ENCODE measurements around the gene HSPH1. TPM values are rescaled to one million over a fixed set of nuclear protein-coding genes. Genes with fewer than 3 reads are reported as not detected.
"Not testable (repeated sequence)": the region's sequence is repeated elsewhere in the genome, so short reads cannot be mapped to it uniquely, and the experiment has no call there.

The HSPH1 gene
- polyA plus RNA-seq, 3 donors from 2014 or later, result 19.4 to 44.8 (median 20.3) TPM

GRCh38 chr13:31195616-31196015 lies 33.9 kb upstream of the HSPH1 start:
- DNase-seq, result no peak
- H3K4me1 Mint-ChIP-seq, result peaks cover 5 to 8% of the 10 kb centered on the region in 2 donors
- H3K36me3 Mint-ChIP-seq, result peaks cover 0 to 3% (median 0%) of the 10 kb centered on the region in 3 donors
- H3K9me3 Mint-ChIP-seq, result no peaks in the 10 kb centered on the region
- peaks cover 4 to 5% (median 5%) of the 10 kb centered on the region in 3 donors for H3K27me3 Mint-ChIP-seq (ENCODE audit: low read depth in 3 of 3)
- no peak overlapping the region for H3K4me3 Mint-ChIP-seq
- H3K27ac Mint-ChIP-seq, result no peak overlapping the region

DNA sequence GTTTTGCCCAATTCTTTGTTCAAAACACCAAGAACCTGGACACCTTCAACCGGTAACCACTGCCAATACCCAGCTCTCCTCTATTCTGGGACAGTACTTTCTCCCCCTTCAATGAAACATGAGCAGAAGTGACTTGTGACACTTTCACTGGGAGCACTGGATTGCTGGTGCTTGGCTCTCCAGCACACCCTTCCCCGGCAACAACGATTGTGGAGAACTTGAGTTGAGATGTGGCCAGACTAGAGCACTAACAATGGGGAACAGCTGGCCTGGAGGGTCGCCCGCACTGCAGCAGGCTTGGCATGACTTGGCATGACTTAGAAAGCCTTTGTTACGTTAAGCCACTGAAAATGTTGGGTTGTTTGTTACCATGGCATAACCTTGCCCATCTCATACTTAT lies 30.6 kb upstream of the HSPH1 start:
- Mint-ChIP-seq H3K4me1 (no peaks in the 10 kb centered on the region), H3K4me3 (no peak overlapping the region), H3K9me3 (no peaks in the 10 kb centered on the region), H3K27ac (no peak overlapping the region), H3K36me3 (peaks cover 0 to 3% (median 3%) of the 10 kb centered on the region in 3 donors), H3K27me3 (ENCODE audit: low read depth in 3 of 3) (peaks cover 0 to 4% (median 2%) of the 10 kb centered on the region in 3 donors)
- DNase-seq, result no peak

DNA sequence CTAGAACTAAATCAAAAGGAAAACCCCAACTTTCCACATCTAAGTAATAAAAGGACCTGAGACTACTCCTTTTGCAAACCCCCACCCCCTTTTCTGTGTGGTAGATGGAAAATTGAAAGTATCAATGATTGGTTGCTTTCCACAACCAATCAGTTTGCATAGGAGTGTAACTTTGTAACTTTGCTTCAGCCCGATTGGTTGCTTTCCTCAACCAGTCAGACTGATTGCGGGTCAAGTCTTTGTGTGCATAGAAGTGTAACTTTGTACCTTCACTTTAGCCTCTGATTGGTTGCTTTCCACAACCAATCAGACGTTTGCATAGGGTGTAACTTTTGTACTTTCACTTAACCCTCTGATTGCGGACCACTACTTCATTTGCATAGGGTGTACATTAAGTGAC lies 30.0 kb upstream of the HSPH1 start:
- no peak for DNase-seq
- Mint-ChIP-seq H3K4me3 (no peak overlapping the region), H3K27ac (no peak overlapping the region), H3K4me1 (no peaks in the 10 kb centered on the region), H3K36me3 (peaks cover 0 to 3% (median 3%) of the 10 kb centered on the region in 3 donors), H3K27me3 (ENCODE audit: low read depth in 3 of 3) (peaks cover 0 to 4% (median 2%) of the 10 kb centered on the region in 3 donors), H3K9me3 (no peaks in the 10 kb centered on the region)

GRCh38 chr13:31184981-31185645 lies 23.4 kb upstream of the HSPH1 start:
- Mint-ChIP-seq H3K4me1 (no peaks in the 10 kb centered on the region), H3K9me3 (no peaks in the 10 kb centered on the region), H3K27ac (no peak overlapping the region), H3K27me3 (ENCODE audit: low read depth in 3 of 3) (peaks cover 0 to 2% (median 0%) of the 10 kb centered on the region in 3 donors), H3K4me3 (no peak overlapping the region), H3K36me3 (peaks cover 0 to 3% (median 0%) of the 10 kb centered on the region in 3 donors)
- no peak for DNase-seq

GRCh38 chr13:31184451-31184850 lies 22.7 kb upstream of the HSPH1 start:
- H3K27me3 Mint-ChIP-seq (ENCODE audit: low read depth in 3 of 3), result peaks cover 0 to 4% (median 2%) of the 10 kb centered on the region in 3 donors
- no peaks in the 10 kb centered on the region for H3K9me3 Mint-ChIP-seq
- no peaks in the 10 kb centered on the region for H3K36me3 Mint-ChIP-seq
- no peaks in the 10 kb centered on the region for H3K4me1 Mint-ChIP-seq
- DNase-seq, result no peak
- H3K27ac Mint-ChIP-seq, result no peak overlapping the region
- H3K4me3 Mint-ChIP-seq, result no peak overlapping the region

DNA sequence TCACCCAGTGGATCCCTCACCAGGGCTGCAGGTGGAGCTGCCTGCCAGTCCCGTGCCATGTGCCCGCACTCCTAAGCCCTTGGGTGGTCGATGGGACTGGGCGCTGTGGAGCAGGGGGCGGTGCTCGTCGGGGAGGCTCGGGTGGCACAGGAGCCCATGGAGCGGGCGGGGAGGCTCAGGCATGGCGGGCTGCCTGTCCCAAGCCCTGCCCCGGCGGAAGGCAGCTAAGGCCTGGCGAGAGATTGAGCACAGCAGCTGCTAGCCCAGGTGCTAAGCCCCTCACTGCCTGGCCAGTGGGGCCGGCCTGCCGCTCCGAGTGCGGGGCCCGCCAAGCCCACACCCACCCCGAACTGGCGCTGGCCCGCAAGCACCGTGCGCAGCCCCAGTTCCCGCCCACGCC lies 21.3 kb upstream of the HSPH1 start:
- peaks cover 0 to 5% (median 2%) of the 10 kb centered on the region in 3 donors for H3K27me3 Mint-ChIP-seq (ENCODE audit: low read depth in 3 of 3)
- peaks cover 0 to 4% of the 10 kb centered on the region in 2 donors for H3K4me1 Mint-ChIP-seq
- no peak overlapping the region for H3K4me3 Mint-ChIP-seq
- DNase-seq, result no peak
- H3K36me3 Mint-ChIP-seq, result no peaks in the 10 kb centered on the region
- H3K9me3 Mint-ChIP-seq, result no peaks in the 10 kb centered on the region
- no peak overlapping the region for H3K27ac Mint-ChIP-seq

DNA sequence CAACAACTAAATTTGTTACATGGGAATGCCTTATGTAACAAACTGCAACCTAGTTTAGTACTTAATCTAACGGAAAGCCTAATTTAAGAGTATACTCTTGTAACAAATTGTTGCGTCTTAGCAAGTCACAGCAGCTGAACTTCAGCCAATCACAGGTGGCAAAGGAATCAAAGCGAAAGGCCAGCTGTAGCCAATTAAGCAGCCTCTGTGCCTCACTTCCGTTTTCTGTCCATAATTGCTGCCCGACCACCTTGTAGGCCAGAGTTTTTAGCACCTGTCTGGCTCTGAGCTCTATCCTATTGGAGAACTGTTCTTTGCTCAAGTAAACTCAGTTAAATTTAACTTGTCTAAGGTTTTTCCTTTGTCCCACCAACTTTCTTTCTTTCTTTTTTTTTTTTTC lies 18.1 kb upstream of the HSPH1 start:
- Mint-ChIP-seq H3K4me3 (no peak overlapping the region), H3K9me3 (peaks cover 0 to 2% (median 0%) of the 10 kb centered on the region in 6 donors), H3K4me1 (peaks cover 0 to 6% of the 10 kb centered on the region in 2 donors), H3K27ac (no peak overlapping the region), H3K27me3 (ENCODE audit: low read depth in 3 of 3) (peaks cover 0 to 5% (median 5%) of the 10 kb centered on the region in 3 donors), H3K36me3 (no peaks in the 10 kb centered on the region)
- DNase-seq, result no peak

- Mint-ChIP-seq H3K36me3 (no peaks in the 10 kb centered on the region), H3K4me3 (no peak overlapping the region), H3K4me1 (peaks cover 0 to 6% of the 10 kb centered on the region in 2 donors), H3K9me3 (peaks cover 0 to 2% (median 0%) of the 10 kb centered on the region in 6 donors), H3K27ac (no peak overlapping the region), H3K27me3 (ENCODE audit: low read depth in 3 of 3) (peaks cover 0 to 5% (median 5%) of the 10 kb centered on the region in 3 donors)
- no peak for DNase-seq
Measured at GRCh38 chr13:31179241-31179640, 17.5 kb upstream of the HSPH1 start.

DNA sequence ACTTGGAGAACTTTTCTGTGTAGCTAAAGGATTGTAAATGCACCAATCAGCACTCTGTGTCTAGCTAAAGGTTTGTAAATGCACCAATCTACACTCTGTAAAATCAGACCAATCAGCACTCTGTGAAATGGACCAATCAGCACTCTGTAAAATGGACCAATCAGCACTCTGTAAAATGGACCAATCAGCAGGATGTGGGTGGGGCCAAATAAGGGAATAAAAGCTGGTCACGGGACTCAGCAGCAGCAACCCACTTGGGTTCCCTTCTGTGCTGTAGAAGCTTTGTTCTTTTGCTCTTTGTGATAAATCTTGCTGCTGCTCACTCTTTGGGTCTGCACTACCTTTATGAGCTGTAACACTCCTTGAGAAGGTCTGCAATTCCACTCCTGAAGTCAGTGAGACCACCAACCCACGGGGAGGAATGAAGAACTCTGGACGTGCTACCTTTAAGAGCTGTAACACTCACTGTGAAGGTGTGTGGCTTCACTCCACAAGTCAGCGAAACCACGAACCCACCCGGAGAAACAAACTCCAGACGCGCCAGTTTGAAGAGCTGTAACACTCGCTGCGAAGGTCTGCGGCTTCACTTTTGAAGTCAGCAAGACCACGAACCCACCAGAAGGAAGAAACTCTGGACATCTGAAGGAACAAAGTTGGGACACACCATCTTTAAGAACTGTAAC lies 16.2 kb upstream of the HSPH1 start:
- Mint-ChIP-seq H3K27ac (peak overlapping the region in 1 of 6 donors; percentile 40), H3K4me3 (peak overlapping the region in 2 of 5 donors; percentile 37 to 57)
- not testable (repeated sequence) for H3K36me3 Mint-ChIP-seq; H3K27me3 Mint-ChIP-seq (ENCODE audit: low read depth in 3 of 3); H3K4me1 Mint-ChIP-seq; H3K9me3 Mint-ChIP-seq
- peak in 2 of 3 donors; percentile 3 to 22 for DNase-seq

- DNase-seq, result no peak
- Mint-ChIP-seq H3K4me1 (peaks cover 0 to 6% of the 10 kb centered on the region in 2 donors), H3K9me3 (peaks cover 0 to 2% (median 0%) of the 10 kb centered on the region in 6 donors), H3K36me3 (no peaks in the 10 kb centered on the region), H3K4me3 (no peak overlapping the region), H3K27ac (no peak overlapping the region), H3K27me3 (ENCODE audit: low read depth in 3 of 3) (peaks cover 5 to 8% (median 5%) of the 10 kb centered on the region in 3 donors)
Measured at GRCh38 chr13:31175847-31176532, 14.3 kb upstream of the HSPH1 start.

GRCh38 chr13:31174018-31174417 lies 12.3 kb upstream of the HSPH1 start:
- Mint-ChIP-seq H3K36me3 (no peaks in the 10 kb centered on the region), H3K27me3 (ENCODE audit: low read depth in 3 of 3) (peaks cover 0 to 11% (median 5%) of the 10 kb centered on the region in 3 donors), H3K4me1 (peaks cover 0 to 6% of the 10 kb centered on the region in 2 donors), H3K4me3 (no peak overlapping the region), H3K27ac (no peak overlapping the region), H3K9me3 (peaks cover 0 to 2% (median 0%) of the 10 kb centered on the region in 6 donors)
- DNase-seq, result no peak

DNA sequence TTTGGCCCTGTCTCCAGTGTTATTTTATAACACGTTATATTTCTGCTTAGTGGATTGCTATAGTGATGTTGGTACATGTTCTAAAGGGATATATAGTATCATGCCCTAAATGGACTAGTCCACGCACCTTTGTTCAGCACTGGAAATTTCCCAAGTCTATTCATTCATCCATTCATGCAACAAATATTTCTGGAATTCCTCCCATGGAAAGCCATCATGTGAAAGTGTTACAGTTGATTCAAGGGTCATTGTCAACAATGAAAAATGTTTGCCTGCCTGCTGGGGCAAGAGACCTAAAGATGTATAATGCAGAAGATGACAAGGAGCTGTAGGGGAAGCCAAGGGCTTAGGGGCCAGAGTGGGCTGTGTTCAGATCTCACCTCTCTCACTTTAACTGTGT lies 10.8 kb upstream of the HSPH1 start:
- H3K27ac Mint-ChIP-seq, result no peak overlapping the region
- no peak for DNase-seq
- no peaks in the 10 kb centered on the region for H3K4me1 Mint-ChIP-seq
- peaks cover 0 to 2% (median 0%) of the 10 kb centered on the region in 6 donors for H3K9me3 Mint-ChIP-seq
- peaks cover 0 to 11% (median 5%) of the 10 kb centered on the region in 3 donors for H3K27me3 Mint-ChIP-seq (ENCODE audit: low read depth in 3 of 3)
- no peaks in the 10 kb centered on the region for H3K36me3 Mint-ChIP-seq
- no peak overlapping the region for H3K4me3 Mint-ChIP-seq

DNA sequence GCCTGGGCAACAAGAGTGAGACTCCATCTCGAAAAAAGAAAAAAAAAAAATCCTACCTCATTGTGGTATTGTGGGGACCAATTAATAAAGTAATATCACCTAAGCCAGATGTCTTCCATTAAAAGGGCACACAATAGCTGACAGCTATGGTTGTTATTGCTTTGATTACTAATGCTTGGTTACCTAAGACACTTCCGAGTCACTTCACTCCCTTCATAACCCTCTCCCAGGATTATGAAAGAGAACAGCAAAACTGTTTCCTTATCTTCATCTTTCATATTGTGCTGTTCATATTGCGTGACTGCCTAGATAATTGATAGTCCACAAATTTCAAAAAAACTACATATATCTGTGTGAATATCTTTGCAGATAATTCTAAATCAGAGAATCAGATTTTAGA lies 10.3 kb upstream of the HSPH1 start:
- peaks cover 0 to 2% (median 0%) of the 10 kb centered on the region in 6 donors for H3K9me3 Mint-ChIP-seq

GRCh38 chr13:31168736-31169135 lies 7.0 kb upstream of the HSPH1 start:
- Mint-ChIP-seq H3K27me3 (ENCODE audit: low read depth in 3 of 3) (peaks cover 0 to 7% (median 2%) of the 10 kb centered on the region in 3 donors), H3K9me3 (no peaks in the 10 kb centered on the region), H3K4me3 (no peak overlapping the region), H3K4me1 (no peaks in the 10 kb centered on the region), H3K27ac (no peak overlapping the region), H3K36me3 (no peaks in the 10 kb centered on the region)
- no peak for DNase-seq

More for the DNA sequence above, 10.3 kb upstream of the HSPH1 start:
- Mint-ChIP-seq H3K27ac (no peak overlapping the region), H3K4me1 (no peaks in the 10 kb centered on the region), H3K27me3 (ENCODE audit: low read depth in 3 of 3) (peaks cover 0 to 7% (median 5%) of the 10 kb centered on the region in 3 donors), H3K4me3 (no peak overlapping the region), H3K36me3 (no peaks in the 10 kb centered on the region)
- no peak for DNase-seq

Measured in immature natural killer cell (primary cell).